Activated naive CD4-positive, alpha-beta T cell treated with Interleukin-2 at 50 U/mL for 16 hours (primary cell): Measurements from ENCODE around the gene AMOTL1.
"Not testable (repeated sequence)": the region's sequence is repeated elsewhere in the genome, so short reads cannot be mapped to it uniquely, and the experiment has no call there.

Source experiments
- DNase-seq: peaks from one replicate; pipeline ENCODE4 v3.0.0-alpha.2; 2020

AMOTL1 gene

GRCh38 chr11:94828088-94828487, 59.9 kb downstream of the AMOTL1 start:
- DNase-seq: no peak

DNA sequence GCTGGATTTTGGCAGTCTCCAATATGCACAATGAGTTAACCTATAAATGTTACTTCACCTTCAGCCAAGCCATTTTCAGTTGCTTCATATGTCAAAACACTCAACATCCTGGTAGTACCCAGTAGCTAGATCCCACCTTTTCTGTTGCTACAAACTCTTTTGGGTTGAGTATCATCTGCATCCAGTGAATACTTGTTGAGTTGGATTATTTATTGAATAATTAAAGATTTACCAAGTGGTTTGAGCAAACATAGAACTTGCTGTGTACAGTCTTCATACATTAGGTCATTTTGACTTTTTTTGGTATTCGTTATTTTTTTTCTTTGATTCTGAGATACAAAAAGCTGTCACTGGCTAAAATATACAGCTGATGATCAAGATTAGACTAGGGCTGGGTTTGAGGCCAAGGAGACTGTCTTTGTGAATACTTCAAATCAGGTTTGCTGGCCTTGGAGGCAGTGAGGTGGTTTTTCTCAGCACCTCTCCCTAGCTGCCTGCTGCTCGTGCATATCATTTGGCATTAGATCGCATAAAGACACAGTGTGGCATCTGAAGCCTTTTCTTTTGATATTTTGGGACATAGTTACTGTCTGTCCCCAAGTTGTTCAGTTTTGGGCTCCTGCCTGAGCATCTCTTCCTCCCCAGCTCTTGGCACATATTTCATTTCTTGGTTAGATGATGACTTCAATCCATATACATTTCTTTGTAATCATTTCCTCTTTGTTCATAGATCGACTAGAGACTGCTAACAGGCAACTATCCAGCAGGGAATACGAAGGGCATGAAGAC, 62.8 kb downstream of the AMOTL1 start:
- DNase-seq: no peak

DNA sequence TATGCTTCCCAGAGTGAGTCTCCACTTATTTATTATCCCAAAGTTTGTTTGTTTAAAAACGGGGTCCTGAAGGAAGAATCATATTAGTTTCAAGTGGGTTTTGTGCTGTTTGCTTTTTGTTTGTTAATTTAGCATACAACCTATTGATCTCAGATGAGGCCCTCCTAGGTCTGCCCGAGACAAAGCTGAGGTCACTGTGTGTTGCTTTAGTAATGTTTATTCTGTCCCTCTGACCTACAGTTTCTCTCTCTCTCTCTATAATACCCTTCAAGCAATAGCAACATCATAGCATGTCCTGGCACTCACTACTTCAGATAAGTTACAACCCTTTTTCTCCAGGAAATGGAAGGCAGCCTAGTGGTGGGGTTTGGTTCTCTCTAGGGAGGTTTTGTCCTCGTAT, 63.4 kb downstream of the AMOTL1 start:
- DNase-seq: no peak

DNA sequence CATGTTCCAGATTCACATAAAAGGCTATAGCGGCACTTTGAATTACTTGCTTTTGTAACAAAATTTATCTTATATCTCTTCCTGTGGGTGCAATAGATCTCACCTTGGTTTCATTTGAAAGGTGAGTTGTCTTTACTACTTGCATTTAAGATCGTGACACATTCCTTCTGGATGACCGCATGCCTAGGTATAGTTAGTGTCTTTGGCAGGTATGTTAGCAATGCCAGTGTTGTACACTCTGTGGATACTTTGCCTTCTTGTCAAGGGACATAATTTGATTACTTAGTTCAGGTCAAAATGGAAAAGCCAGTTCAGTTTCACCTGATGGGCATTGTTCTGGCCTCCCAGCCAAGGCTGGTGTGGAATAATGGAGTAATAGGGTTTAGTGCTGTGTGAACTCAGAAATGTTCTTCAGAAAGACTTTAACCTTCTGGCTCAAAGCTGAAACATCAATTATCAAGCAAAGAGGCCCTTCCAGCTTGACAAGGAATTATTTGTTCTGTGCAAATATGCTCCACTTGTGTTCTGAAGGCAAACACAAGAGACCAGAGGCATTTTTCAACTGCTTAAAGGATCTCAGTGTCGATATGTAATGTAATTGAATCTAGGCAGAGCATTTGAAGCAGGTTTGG, 64.6 kb downstream of the AMOTL1 start:
- no peak for DNase-seq

GRCh38 chr11:94834911-94835593, 66.9 kb downstream of the AMOTL1 start:
- DNase-seq: no peak

DNA sequence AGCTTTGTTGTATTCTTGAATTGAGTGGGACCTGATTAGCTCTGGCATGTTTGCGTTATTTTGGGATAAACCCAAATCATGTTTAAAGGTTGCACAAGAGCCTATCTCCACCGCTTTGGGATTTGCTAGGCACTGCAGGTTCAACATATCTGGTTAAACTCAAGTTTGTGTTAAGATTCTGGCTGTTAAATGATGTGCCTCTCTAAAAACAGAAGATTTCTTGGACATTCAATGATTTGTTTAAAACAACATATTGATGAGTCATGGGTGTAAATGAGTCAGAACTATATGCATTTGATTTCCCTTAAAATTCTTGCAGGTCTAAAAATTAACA, 67.4 kb downstream of the AMOTL1 start:
- no peak for DNase-seq

DNA sequence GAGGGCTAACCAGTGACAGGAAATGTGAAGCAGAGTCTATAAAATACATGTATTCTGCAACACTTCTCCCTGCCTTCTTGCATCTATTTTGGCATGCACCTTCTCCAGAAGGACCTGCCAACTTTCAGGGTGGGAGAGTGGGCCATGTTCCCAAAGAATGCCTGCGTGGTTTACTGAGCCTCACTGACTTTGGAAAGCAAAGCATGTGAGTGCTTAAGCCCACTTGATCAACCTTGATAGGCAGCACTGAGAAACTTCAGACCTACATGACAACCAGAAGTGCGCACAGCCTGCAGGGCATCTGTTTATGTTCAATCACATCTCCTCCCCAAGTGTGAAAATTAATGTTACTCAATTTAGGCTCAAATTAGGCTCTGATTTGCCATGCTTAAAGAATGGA, 69.2 kb downstream of the AMOTL1 start:
- no peak for DNase-seq

DNA sequence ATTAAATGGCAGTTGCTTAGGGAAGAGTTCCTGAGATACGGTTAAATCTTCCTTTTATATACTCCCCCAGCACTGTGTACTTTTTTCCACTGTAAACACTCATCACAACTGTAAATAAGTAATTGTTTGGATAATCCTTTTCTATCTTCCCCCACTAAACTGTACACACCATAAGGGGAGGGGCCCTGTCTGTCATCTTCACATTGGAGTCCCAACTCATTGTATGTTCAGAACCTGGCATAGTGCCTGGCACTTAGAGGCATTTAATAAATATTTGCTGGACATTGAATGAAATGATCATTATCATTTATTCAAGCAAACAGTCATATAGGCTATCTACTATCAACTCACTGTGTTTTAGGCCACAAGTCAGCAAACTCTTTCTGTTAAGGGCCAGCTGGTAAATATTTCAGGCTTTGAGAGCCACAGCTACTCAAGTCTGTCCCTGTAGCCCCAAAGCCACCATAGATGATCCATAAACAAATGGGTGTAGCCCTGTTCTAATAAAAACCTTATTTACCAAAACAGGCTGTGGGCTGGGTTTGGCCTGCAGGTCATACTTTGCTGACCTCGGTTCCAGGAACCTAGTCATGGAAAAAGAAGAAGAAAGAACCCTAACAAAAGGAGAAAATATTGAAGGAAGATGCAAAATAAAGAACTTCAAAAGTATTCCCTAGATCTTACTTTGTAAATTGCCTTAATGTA, 70.0 kb downstream of the AMOTL1 start:
- no peak for DNase-seq

- DNase-seq: no peak
These were observed 72.1 kb downstream of the AMOTL1 start for GRCh38 chr11:94840209-94840608.

GRCh38 chr11:94844031-94844430, 75.9 kb downstream of the AMOTL1 start:
- DNase-seq: no peak

- DNase-seq: no peak
These were observed 77.5 kb downstream of the AMOTL1 start for GRCh38 chr11:94845622-94846021.

GRCh38 chr11:94849839-94850238, 81.7 kb downstream of the AMOTL1 start:
- no peak for DNase-seq

DNA sequence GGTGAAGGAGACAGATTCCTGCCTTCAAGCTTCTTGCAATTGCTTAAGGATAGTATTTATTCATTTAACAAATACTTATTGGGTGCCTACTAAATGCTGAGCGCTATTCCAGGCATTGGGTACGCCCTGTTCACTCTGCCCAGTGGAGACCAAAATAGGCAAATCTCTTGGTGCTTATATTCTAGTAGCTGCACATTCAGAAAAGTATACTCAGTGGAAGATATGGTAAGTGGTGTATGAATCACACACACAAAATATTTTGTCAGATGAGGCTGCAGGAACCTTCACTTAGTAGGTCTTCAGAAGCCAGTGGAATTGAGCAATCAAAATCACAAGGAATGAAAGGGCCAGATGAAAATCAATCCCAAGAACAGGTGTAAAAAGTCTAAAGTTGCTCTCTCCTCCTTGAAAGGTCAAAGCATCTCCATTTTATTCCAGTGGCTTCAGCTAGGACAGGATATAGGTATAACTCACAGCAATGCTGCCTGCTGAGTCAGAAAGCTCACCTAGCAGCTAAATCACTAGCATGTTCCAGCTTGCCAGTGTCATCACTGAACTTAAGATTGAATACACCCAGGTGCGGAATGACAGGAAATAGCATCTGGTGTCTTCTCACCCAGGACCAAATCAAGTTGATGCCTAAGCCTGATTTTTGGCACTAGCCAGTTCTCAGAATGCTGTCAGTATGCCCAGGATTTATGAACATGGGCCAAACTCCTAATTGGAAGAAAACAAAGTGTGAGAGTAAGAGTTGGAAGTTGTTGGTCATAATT, 83.9 kb downstream of the AMOTL1 start:
- no peak for DNase-seq

DNA sequence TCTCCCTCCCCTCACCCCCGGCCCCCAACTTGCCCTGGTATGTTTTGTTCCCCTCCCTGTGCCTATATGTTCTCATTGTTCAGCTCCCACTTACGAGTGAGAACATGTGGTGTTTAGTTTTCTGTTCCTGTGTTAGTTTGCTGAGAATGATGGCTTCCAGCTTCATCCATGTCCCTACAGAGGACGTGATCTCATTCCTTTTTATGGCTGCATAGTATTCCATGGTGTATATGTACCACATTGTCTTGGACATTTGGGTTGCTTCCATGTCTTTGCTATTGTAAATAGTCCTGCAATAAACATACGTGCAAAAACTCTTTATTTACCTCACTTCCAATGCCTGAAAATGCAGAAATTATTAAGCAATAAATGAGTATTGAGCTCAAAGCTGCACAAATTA, 85.1 kb downstream of the AMOTL1 start:
- not testable (repeated sequence) for DNase-seq

DNA sequence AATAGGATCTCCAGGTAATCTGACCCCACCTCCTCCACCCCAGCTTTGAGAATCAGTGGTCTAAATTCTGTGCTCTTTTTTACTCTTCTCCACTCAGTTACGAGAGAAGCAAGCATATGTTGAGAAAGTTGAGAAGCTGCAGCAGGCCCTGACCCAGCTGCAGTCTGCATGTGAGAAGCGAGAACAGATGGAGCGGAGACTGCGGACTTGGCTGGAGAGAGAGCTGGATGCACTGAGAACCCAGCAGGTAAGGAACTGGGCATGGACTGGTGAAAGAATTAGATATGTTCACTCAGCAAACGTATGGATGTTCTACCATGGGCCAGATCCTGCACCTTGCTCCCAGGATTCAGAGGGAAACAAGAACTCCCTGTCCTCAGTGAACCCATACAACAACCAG, 85.7 kb downstream of the AMOTL1 start:
- DNase-seq: no peak

- no peak for DNase-seq
These were observed 86.8 kb downstream of the AMOTL1 start for GRCh38 chr11:94854770-94855633.

- no peak for DNase-seq
These were observed 87.5 kb downstream of the AMOTL1 start for GRCh38 chr11:94855666-94856065.

GRCh38 chr11:94856443-94856842, 88.3 kb downstream of the AMOTL1 start:
- no peak for DNase-seq

DNA sequence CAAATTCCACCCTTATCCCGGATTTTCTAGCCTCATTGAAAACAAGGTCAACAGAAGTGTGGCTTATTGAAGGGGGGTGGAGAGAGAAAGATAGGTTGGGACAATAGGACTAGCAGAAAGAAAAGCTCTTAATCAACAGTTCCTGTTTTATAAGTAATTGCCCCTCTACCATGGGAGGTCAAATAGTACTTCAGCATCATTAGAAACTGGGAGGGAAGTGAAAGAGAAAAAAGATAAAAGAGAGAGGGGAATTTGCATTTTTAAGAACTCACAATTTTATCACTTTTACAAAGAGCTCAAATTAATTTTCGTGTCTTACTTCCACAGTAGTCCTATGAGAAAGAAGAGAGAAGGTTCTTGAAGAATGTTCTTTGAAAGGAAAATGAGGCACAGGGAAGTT, 89.2 kb downstream of the AMOTL1 start:
- no peak for DNase-seq

GRCh38 chr11:94858012-94858705, 90.0 kb downstream of the AMOTL1 start:
- DNase-seq: no peak

GRCh38 chr11:94860333-94860732, 92.2 kb downstream of the AMOTL1 start:
- DNase-seq: no peak
